HUES6 (cell line): ENCODE data around the gene FBXO3.

Source experiments
- H3K27ac ChIP-seq: 2 replicates; pipeline ENCODE4 v1.7.0; 2013; ENCODE audit warnings: low read depth, mild to moderate bottlenecking, low read length, inconsistent platforms
- H3K27me3 ChIP-seq: 2 replicates; pipeline ENCODE4 v1.6.1; 2013; ENCODE audit warnings: low read length; ENCODE audit not compliant: control insufficient read depth, insufficient read depth
- H3K36me3 ChIP-seq: 2 replicates; pipeline ENCODE4 v1.6.1; 2013; ENCODE audit warnings: low read length; ENCODE audit not compliant: control insufficient read depth, insufficient read depth
- H3K4me1 ChIP-seq: 2 replicates; pipeline ENCODE4 v1.6.1; 2013; ENCODE audit warnings: low read length; ENCODE audit not compliant: control insufficient read depth, insufficient read depth
- H3K4me3 ChIP-seq: 2 replicates; pipeline ENCODE4 v1.5.1; 2013; ENCODE audit warnings: low read depth, low read length
- H3K9ac ChIP-seq: one replicate; pipeline ENCODE4 v1.6.1; 2013; ENCODE audit warnings: mild to moderate bottlenecking, low read length
- H3K9me3 ChIP-seq: 2 replicates; pipeline ENCODE4 v1.6.1; 2013; ENCODE audit warnings: low read depth, low read length; ENCODE audit not compliant: control insufficient read depth, insufficient read depth

FBXO3 gene

DNA sequence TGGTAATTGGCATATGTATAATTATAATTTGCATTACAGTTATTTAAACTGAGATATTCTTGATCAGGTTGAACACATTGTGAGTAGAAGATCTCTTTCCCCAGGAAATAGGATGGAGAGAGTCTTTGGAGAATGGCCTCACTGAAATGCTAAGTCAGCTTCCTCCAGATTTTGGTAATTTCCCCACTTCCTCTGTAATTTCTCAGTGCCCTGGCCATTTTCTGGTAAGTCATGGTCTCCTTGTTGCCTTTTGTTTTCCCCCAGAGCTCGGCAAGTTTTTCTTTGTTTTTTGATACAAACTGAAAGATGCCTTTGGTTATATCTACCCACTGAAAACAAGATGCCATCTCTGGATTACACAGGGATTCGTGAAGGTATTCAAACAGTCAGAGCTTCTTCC is 12.8 kb upstream of the FBXO3 start:
- Histone ChIP-seq H3K27ac (no peak overlapping the region), H3K4me3 (no peak overlapping the region), H3K4me1 (no peaks in the 10 kb centered on the region), H3K9me3 (no peaks in the 10 kb centered on the region), H3K9ac (no peak overlapping the region), H3K36me3 (no peaks in the 10 kb centered on the region), H3K27me3 (no peaks in the 10 kb centered on the region)

DNA sequence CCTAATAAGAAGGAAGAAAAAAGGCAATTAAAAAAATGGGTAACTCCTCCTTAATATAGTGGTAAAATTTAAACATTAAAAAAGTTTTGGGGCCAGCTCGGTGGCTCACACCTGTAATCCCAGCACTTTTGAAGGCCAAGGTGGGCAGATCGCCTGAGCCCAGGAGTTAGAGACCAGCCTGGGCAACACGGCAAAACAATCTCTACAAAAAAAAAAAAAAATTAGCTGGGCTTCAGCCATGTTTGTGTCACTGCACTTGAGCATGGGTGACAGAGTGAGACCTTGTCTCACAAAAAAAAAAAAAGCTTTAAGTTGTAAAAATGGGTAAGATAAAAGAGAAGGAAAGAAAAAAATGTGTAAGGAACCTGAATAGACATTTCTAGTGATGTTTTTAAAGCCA is 11.3 kb upstream of the FBXO3 start:
- no peak overlapping the region for H3K4me3 ChIP-seq
- no peak overlapping the region for H3K9ac ChIP-seq
- no peaks in the 10 kb centered on the region for H3K36me3 ChIP-seq
- no peaks in the 10 kb centered on the region for H3K9me3 ChIP-seq
- no peak overlapping the region for H3K27ac ChIP-seq
- H3K4me1 ChIP-seq: no peaks in the 10 kb centered on the region
- peaks cover 4% of the 10 kb centered on the region; the same call in 1 of the 2 replicates for H3K27me3 ChIP-seq

DNA sequence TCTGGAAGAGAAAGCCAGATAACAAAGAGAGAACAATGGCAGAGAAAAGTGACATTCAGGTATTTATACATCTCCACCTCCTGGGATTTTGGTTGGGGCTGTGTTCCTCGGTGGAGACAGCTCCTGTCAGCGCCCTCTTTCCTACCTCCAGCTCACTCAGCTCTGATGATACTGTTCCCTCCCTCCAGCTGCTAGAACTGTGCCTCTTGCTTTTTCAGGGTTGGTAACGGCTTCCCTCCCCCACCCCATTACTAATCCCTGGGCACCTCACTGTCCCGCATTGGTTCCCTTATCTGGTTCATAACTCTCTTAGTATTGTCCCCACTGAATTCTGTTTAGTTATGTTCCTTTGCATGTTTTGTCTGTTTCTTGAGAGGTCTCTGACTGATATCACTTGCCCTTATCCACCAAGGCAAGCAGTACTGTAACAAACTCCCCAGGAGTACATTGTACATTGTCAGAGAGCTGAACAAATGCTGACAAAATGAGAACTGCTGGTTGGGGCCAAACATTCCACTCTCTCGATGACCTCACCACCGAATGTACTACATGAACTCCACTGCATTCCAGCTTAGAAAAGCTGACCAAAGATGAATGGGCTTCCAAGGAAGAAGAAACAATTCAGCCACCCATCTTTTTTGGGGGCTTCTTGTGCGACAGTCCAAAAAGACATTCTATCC is 5.7 kb upstream of the FBXO3 start:
- Histone ChIP-seq H3K9ac (no peak overlapping the region), H3K9me3 (no peaks in the 10 kb centered on the region), H3K36me3 (no peaks in the 10 kb centered on the region), H3K4me1 (peaks cover 26% of the 10 kb centered on the region), H3K4me3 (no peak overlapping the region), H3K27me3 (peaks cover 25% of the 10 kb centered on the region), H3K27ac (no peak overlapping the region)

DNA sequence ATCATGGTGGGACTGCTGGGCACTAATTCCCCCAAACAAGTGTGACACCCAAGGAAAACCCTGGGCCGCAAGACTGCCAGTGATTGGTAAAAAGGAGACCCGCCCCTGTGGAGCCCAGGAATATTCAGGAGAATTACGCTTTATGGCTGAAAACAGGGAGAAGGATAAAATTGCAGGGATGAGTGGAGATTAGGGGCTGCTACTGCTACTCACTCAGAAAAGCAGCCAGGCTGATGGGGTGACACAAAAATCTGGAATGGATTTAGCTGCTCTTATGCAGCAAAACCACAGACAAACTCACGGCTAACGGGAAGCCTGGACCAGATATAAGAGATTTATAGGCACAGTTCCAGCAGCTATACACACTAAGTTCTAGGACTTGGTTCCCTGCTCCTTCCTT is 4.4 kb upstream of the FBXO3 start:
- peaks cover 30% of the 10 kb centered on the region for H3K27me3 ChIP-seq
- H3K4me3 ChIP-seq: no peak overlapping the region

DNA sequence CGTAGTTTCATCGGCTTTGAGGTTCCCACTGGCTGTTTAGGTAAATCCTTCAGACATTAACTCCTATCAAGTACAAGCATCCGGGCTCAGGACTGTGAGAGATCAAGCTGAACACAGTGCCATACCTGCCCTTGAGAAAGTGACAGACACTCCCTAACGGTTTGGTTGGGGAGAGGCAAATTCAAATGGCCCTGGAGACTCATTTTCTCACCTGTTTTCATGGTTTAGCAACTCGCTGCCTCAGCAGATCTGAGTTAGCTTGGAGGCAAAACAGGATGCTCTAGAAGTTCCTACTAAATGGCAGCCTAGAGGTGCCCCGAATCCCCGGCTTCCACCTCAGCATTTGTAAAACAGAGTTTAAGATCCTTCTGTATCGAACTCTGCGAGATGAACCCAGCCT is 3.6 kb upstream of the FBXO3 start:
- Histone ChIP-seq H3K4me3 (no peak overlapping the region), H3K27me3 (peaks cover 37% of the 10 kb centered on the region), H3K9ac (no peak overlapping the region), H3K36me3 (no peaks in the 10 kb centered on the region), H3K9me3 (no peaks in the 10 kb centered on the region), H3K4me1 (peaks cover 27% of the 10 kb centered on the region), H3K27ac (no peak overlapping the region)

More for the DNA sequence above, 4.4 kb upstream of the FBXO3 start:
- no peaks in the 10 kb centered on the region for H3K36me3 ChIP-seq
- H3K9ac ChIP-seq: no peak overlapping the region
- no peaks in the 10 kb centered on the region for H3K9me3 ChIP-seq
- H3K4me1 ChIP-seq: peaks cover 27% of the 10 kb centered on the region
- H3K27ac ChIP-seq: no peak overlapping the region

DNA sequence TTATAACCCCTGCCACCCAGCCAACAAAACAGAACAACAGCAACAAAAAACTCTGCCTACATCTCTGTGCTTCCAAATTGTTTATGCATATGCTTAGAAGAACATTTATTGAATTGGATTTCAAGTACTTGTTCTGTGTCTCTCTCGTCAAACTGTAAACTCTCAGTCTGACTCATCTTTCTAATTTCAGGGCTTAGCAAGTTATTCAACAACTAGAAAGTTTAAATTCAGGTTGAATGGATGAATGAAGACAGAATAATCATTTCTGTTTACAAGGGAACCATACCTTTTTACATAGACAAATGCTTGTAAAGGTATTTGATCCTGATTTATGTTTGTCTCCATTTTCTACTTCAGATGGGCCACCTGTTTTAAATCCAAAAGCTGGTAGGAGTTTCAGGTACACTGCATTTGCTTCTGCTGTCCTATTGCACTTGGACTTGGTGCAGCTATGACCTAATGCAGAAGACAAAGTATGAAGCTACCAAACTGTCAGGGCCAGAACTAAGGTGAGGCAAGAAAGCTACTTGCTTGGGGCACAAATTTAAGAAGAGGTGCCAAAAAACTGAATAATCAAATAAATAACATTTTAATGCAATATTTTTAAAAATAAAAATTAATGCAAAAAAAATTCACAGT is 1.6 kb upstream of the FBXO3 start:
- no peak overlapping the region for H3K9ac ChIP-seq

DNA sequence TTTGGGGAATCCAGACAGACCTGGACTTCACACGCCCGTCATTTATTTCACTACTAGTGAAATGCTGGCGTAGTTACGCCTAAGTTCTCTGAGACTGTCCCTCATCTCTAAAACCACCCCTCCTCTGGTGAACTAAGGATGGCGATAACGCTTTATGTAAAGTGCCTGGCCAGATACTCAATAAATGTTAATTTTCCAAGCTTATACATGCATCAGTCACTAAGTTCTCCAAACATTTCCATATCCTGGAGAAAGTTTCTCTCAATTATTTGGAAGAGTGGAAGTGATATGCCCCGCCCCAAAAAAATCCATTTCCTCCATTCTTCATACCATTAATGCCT is 1.1 kb upstream of the FBXO3 start:
- Histone ChIP-seq H3K4me3 (peak overlapping the region; percentile 82), H3K4me1 (peaks cover 31% of the 10 kb centered on the region)

More for the DNA sequence above, 1.6 kb upstream of the FBXO3 start:
- Histone ChIP-seq H3K4me1 (peaks cover 31% of the 10 kb centered on the region), H3K9me3 (no peaks in the 10 kb centered on the region), H3K4me3 (no peak overlapping the region), H3K36me3 (no peaks in the 10 kb centered on the region), H3K27ac (no peak overlapping the region), H3K27me3 (peaks cover 42% of the 10 kb centered on the region)

DNA sequence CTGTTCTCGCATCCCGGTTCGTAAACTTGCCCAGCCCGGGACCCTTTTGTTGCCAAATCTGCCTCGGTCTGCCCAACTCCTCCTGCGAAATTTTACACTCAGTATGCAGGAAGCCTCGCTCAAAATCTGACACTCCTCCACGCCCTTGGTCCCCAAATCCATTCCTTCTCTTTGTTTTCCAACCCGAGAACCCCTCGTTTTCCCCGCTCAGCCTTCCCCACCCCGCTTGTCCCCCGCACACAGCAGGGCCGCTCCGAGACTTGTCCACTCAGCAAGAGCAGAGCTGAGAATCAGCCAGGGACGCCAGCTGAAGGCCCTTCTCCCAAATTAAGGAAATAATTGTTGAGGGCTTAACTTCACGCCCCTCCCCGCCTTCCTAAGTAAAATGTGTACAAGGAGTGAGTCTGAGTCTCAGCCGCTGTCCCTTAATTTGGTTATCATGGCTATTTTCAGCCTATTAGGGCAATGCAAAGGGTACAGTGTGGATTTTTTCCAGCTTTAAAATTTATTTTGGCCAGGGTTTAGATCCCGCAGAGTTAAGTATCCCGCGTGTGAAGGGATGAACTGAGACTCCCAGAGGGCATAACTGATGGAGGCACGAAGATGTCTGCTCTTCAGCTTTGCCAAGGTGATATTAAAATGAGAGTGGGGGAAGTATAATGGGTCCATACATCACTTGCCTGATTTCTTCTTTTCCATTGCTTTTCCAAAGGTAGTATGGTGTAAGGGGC is 581 bp upstream of the FBXO3 start:
- no peaks in the 10 kb centered on the region for H3K9me3 ChIP-seq
- peak overlapping the region; percentile 31 for H3K9ac ChIP-seq
- peaks cover 27% of the 10 kb centered on the region for H3K4me1 ChIP-seq
- H3K36me3 ChIP-seq: no peaks in the 10 kb centered on the region
- no peak overlapping the region for H3K27ac ChIP-seq
- peak overlapping the region; percentile 82 for H3K4me3 ChIP-seq
- H3K27me3 ChIP-seq: peaks cover 39% of the 10 kb centered on the region

More for the DNA sequence above, 1.1 kb upstream of the FBXO3 start:
- H3K36me3 ChIP-seq: no peaks in the 10 kb centered on the region
- H3K9ac ChIP-seq: no peak overlapping the region
- peaks cover 39% of the 10 kb centered on the region for H3K27me3 ChIP-seq
- H3K9me3 ChIP-seq: no peaks in the 10 kb centered on the region
- H3K27ac ChIP-seq: no peak overlapping the region

DNA sequence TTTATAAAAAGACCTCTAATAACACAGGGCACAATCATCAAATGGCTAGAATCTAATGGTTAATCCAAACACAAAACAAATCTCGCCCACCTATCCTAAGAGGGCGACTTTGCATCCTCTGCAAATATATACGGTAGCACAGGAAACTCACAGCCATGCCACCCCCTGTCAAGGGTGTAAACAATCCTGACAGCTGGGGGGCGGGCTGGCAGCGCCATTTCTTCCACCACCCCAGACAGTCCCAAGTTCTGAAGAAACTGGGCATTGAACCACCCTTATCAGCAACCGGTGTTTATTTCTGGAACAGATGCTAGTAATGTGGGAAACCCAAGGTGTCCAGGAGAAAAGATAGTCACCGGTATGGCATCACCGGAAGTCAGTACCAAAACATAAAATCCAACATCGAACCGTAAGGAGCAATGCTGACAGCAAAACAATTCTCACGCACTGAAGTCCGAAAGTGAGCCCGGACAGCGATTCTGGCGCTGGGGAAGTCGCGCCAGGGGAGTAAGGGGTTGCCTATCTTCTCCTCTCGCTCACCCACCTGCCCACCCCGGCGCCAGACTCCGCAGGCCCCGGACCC is 825 bp downstream of the FBXO3 start:
- H3K9ac ChIP-seq: no peak overlapping the region
- peaks cover 18% of the 10 kb centered on the region for H3K4me1 ChIP-seq
- no peak overlapping the region for H3K27ac ChIP-seq
- peak overlapping the region; percentile 93 for H3K4me3 ChIP-seq
- peaks cover 3% of the 10 kb centered on the region; the same call in 1 of the 2 replicates for H3K36me3 ChIP-seq
- no peaks in the 10 kb centered on the region for H3K9me3 ChIP-seq
- peaks cover 39% of the 10 kb centered on the region for H3K27me3 ChIP-seq

DNA sequence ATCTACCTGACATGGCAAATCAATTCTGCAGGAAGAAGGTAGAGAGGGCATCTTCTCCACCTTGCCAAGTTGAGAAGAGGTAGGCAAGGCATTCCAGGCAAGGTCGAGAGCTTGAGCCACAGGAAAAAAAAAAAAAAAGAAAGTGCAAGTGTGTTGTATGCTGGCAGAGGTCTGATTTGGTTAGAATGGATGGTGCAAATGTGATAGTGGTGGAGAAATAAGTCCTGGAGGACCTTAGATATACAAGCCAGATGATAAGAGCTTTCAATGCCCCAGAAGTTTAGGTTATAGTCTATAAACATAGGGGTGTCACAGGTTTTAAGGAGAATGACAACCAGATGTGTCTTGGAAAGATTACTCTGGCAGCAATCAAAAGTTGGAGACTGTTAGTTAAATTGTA is 1.4 kb downstream of the FBXO3 start:
- Histone ChIP-seq H3K9ac (no peak overlapping the region), H3K4me1 (peaks cover 12% of the 10 kb centered on the region), H3K36me3 (peaks cover 4% of the 10 kb centered on the region; the same call in 1 of the 2 replicates), H3K27ac (no peak overlapping the region), H3K27me3 (peaks cover 38% of the 10 kb centered on the region), H3K4me3 (no peak overlapping the region), H3K9me3 (no peaks in the 10 kb centered on the region)

DNA sequence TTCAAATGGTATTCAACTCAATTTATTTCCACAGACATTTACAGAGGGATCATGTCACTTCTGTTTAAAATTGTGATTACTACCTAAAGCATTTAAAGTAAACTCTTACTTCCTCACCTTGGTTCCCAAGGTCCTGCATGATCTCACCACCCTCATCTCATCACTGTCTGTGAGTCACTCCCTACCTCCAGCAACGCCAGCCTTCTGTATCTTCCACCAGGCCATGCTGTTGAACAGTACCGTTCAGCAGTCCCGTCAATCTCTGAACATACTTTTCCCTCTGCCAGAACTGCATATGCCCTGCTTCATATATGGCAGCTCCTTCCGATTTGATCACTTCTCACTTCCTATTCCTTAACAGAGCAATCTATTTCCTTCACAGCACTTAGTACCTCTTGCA is 2.0 kb downstream of the FBXO3 start:
- Histone ChIP-seq H3K9ac (no peak overlapping the region), H3K36me3 (peaks cover 4% of the 10 kb centered on the region; the same call in 1 of the 2 replicates), H3K9me3 (no peaks in the 10 kb centered on the region), H3K27ac (no peak overlapping the region), H3K4me1 (peaks cover 9% of the 10 kb centered on the region; the same call in 1 of the 2 replicates), H3K27me3 (peaks cover 36% of the 10 kb centered on the region), H3K4me3 (no peak overlapping the region)
